Spinal cord (tissue), 10 donors: ENCODE results near the gene BNIP5. TPM values are rescaled to one million over a fixed set of nuclear protein-coding genes. Genes with fewer than 3 reads are reported as not detected.
"Not testable (repeated sequence)": the region's sequence is repeated elsewhere in the genome, so short reads cannot be mapped to it uniquely, and the experiment has no call there.

Source experiments
- DNase-seq, 6 donors: peaks; one replicate each; pipeline versions ENCODE4 v3.0.0 to v3.0.0-alpha.2; 2013 to 2015; ENCODE audit warnings: low spot score in 6 of 6, low read depth in 4 of 6
- H3K27ac ChIP-seq: one replicate; pipeline ENCODE4 v1.5.1; 2013; ENCODE audit warnings: low read depth, low read length, control low read depth
- H3K27me3 ChIP-seq: one replicate; pipeline ENCODE4 v1.6.1; 2013; ENCODE audit warnings: low read length; ENCODE audit not compliant: control insufficient read depth, insufficient read depth
- H3K36me3 ChIP-seq: one replicate; pipeline ENCODE4 v1.6.1; 2013; ENCODE audit warnings: low read length; ENCODE audit not compliant: control insufficient read depth, insufficient read depth
- H3K4me1 ChIP-seq: one replicate; pipeline ENCODE4 v1.6.1; 2013; ENCODE audit warnings: low read length; ENCODE audit not compliant: control insufficient read depth, insufficient read depth
- H3K4me3 ChIP-seq: one replicate; pipeline ENCODE4 v1.5.1; 2013; ENCODE audit warnings: low read depth, low read length, control low read depth
- H3K9me3 ChIP-seq: one replicate; pipeline ENCODE4 v1.6.1; 2013; ENCODE audit warnings: low read length; ENCODE audit not compliant: control insufficient read depth, insufficient read depth
- WGBS: methylation state at CpG from one replicate; pipeline ENCODE4 v1.1.5; 2013; ENCODE audit warnings: missing lambda C conversion rate; ENCODE audit not compliant: insufficient coverage; 5-methylcytosine and 5-hydroxymethylcytosine counted together
- polyA plus RNA-seq, 2 donors: library from polyadenylated mRNA; unstranded; fragments of 120-200 nt; gene quantifications; one replicate each; pipeline ENCODE4 v1.2.1, GENCODE V29; 2013; ENCODE audit not compliant: insufficient read length in 2 of 2
- total RNA-seq, 2 donors: library from RNA; depleted of rRNA in 1 of 2; stranded (reverse); fragments of 120-200 nt in 1 of 2; fragments of >200 nt in 1 of 2; gene quantifications; one replicate each; pipeline versions ENCODE4 v1.2.3 to v1.2.4, GENCODE V29; 2013 to 2014
- donor health status: healthy.

BNIP5 gene
- total and polyA plus RNA-seq, 4 donors, result under 0.01 to 0.06 (median 0.05) TPM; not detected in 1

DNA sequence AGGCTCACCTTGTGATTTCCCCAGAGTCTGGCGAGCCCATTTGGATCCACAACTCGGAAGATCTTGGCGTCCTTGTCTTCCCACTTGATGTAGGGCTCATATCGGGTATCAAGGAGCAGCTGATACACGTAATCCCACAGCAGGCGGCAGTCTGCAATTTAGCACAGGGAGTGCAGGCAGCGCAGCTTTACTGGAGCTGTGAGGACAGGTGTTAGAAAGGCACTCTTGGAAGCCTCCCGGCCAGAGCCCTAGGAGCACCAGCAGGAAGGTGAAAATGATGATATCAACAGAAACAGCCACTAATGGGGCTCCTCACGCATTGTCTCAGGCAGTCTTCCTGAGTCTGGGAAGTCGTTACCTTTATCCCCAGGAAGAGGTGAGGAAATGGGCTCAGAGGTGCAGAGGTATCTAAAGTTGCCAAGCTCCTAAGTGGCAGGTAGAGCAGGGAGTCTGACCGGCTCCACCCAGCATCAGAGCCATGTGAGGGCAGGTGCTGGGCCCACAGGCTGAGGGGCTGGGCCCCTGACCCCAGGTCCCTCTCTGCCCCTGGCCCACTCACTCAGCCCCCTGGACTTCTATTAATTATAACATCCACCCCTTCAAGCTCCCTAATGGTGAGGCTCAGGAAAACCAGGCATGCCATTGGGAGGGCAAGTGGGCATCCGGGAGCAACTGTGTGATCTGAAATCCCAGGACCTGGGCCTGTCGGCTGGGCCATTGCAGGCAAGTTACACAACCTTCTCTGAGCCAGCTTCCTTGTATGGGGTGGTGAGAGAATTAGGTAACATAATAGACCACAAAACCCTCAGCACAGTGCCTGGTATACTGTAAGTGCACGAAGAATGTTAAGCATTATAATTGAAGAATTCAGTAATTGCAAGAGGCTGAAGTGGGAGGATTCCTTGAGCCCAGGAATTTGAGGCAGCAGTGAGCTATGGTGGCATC, 32.5 kb upstream of the BNIP5 start:
- 75% methylated on average over 12 of the region's 14 CpGs for WGBS

DNA sequence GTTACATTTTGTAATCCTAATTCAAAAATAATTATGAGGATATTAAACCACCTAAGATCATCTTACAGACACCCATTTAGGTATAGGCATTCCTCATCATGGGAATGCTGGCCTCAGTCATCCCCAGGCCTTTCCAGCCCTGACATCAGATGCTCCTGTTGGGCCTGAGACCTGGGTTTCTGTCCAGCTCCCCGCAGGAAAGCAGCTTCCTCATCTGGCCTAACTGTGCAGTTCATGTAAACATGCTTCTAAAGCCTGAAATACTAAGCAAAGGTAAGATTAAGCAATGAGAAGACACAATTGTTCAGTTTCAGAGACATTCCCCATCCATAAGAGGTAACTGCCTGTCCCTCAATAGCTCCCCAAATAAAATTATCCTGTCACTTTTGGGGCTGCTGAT, 31.7 kb upstream of the BNIP5 start:
- no peak for DNase-seq
- Histone ChIP-seq H3K4me3 (no peak overlapping the region), H3K27ac (no peak overlapping the region), H3K27me3 (no peaks in the 10 kb centered on the region), H3K36me3 (no peaks in the 10 kb centered on the region), H3K4me1 (no peaks in the 10 kb centered on the region), H3K9me3 (no peaks in the 10 kb centered on the region)
- 100% methylated on average over 1 of the region's 1 CpG for WGBS

More for the DNA sequence above, 32.5 kb upstream of the BNIP5 start:
- Histone ChIP-seq H3K27me3 (no peaks in the 10 kb centered on the region), H3K4me1 (no peaks in the 10 kb centered on the region), H3K27ac (no peak overlapping the region), H3K9me3 (no peaks in the 10 kb centered on the region), H3K36me3 (no peaks in the 10 kb centered on the region), H3K4me3 (no peak overlapping the region)
- no peak for DNase-seq

GRCh38 chr6:36367743-36368142, 31.1 kb upstream of the BNIP5 start:
- WGBS, result no CpG with 5 or more reads among the region's 3 CpGs

DNA sequence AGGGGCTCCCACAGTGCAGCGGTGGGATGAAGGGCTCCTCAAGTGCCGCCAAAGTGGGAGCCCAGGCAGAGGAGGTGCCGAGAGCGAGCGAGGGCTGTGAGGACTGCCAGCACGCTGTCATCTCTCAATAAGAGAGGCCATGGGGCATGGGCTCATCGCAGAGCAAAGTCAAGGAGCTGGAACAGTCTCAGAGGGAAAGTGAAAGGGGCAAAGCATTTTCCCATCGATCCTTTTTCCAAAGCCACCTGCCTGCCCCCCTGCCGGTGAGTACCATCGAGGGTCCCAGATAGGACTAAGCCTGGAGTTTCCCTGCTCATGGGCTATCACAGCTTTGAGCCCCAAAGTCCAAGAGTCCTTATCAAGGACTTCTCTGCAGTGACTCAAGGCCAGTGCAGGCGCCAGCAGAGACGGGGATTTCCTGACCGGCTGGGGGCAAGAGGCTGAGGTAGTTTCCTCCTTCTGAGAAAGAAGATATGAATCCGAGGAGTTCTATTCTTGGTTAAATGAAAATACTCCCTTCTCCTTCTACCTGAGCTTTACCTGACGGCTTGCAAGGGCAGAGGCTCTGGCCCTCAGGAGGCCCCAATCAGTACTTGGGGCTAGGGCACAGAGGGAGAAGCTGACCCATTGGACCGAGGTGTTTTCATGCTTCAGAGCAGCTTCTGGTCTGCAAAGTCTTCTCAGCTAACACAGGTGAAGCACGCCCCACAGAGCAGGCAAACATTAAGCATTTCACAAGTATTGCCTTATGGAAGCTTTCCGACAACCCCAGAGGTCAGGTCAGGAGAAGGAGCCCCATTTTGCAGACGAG, 28.2 kb upstream of the BNIP5 start:
- Histone ChIP-seq H3K4me1 (peaks cover 6% of the 10 kb centered on the region), H3K27ac (no peak overlapping the region), H3K27me3 (no peaks in the 10 kb centered on the region), H3K9me3 (no peaks in the 10 kb centered on the region), H3K36me3 (no peaks in the 10 kb centered on the region), H3K4me3 (no peak overlapping the region)
- DNase-seq, result no peak
- 93% methylated on average over 12 of the region's 19 CpGs for WGBS

More at GRCh38 chr6:36367743-36368142, 31.1 kb upstream of the BNIP5 start:
- Histone ChIP-seq H3K4me3 (no peak overlapping the region), H3K27ac (no peak overlapping the region), H3K27me3 (no peaks in the 10 kb centered on the region), H3K4me1 (no peaks in the 10 kb centered on the region), H3K9me3 (no peaks in the 10 kb centered on the region), H3K36me3 (no peaks in the 10 kb centered on the region)
- no peak for DNase-seq

- not testable (repeated sequence) for H3K4me3 ChIP-seq, H3K27ac ChIP-seq, H3K27me3 ChIP-seq, H3K9me3 ChIP-seq, H3K36me3 ChIP-seq, H3K4me1 ChIP-seq, DNase-seq
- WGBS, result 98% methylated on average over 19 of the region's 34 CpGs
Observed at GRCh38 chr6:36364061-36364635, 27.5 kb upstream of the BNIP5 start.

DNA sequence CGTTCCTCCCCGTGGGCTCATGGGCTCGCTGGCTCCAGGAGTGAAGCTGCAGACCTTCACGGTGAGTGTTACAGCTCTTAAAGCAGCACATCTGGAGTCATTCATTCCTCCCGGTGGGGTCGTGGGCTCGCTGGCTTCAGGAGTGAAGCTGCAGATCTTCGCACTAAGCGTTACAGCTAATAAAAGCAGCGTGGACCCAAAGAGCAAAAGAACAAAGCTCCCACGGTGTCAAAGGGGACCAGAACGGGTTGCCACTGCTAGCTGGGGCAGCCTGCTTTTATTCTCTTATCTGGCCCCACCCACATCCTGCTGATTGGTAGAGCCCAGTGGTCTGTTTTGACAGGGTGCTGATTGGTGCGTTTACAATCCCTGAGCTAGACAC, 26.7 kb upstream of the BNIP5 start:
- DNase-seq, H3K4me3 ChIP-seq, H3K9me3 ChIP-seq, H3K27ac ChIP-seq, H3K27me3 ChIP-seq, H3K36me3 ChIP-seq: not testable (repeated sequence)
- WGBS, result 62% methylated on average over 11 of the region's 13 CpGs
- peaks cover 10% of the 10 kb centered on the region for H3K4me1 ChIP-seq

GRCh38 chr6:36362551-36363370, 26.1 kb upstream of the BNIP5 start:
- 91% methylated on average over 19 of the region's 25 CpGs for WGBS
- DNase-seq, result no peak
- Histone ChIP-seq H3K27ac (no peak overlapping the region), H3K9me3 (no peaks in the 10 kb centered on the region), H3K4me3 (no peak overlapping the region), H3K36me3 (no peaks in the 10 kb centered on the region), H3K27me3 (no peaks in the 10 kb centered on the region), H3K4me1 (peaks cover 10% of the 10 kb centered on the region)

DNA sequence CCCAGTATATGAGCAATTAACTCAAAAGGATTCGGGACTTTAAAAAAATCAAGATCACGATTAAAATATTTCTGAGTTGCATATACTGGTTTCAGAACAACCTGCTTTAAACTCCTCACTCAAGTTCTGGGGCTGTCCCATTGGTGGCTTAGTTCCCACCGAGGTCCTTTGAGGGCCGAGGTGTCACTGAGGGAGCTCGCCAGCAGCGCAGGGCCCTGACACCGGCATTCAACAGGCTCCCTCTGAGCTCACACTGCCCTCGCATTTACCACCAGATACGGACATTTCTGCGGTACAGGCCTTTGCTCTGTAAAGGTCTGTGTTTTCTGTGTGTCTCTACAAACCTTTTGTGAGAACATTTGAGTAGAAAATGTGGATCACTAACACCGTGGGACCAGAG, 24.4 kb upstream of the BNIP5 start:
- no peak for DNase-seq
- no peaks in the 10 kb centered on the region for H3K36me3 ChIP-seq
- no peaks in the 10 kb centered on the region for H3K9me3 ChIP-seq
- no peak overlapping the region for H3K4me3 ChIP-seq
- peaks cover 18% of the 10 kb centered on the region for H3K4me1 ChIP-seq
- 91% methylated on average over 8 of the region's 11 CpGs for WGBS
- no peaks in the 10 kb centered on the region for H3K27me3 ChIP-seq
- H3K27ac ChIP-seq, result no peak overlapping the region
